Right cardiac atrium (tissue), 5 donors: ENCODE measurements around the gene CHGA. TPM values are rescaled to one million over a fixed set of nuclear protein-coding genes. Genes with fewer than 3 reads are reported as not detected.

ENCODE experiments used
- ATAC-seq, 2 donors: fragments of 200-7000 bp; cut with Tn5 transposase; one replicate each; pipeline versions ENCODE4 v1.8.0 to v1.9.1; 2020; ENCODE audit warnings: moderate library complexity in 2 of 2, mild to moderate bottlenecking in 1 of 2
- DNase-seq, 3 donors: peaks; one replicate each; pipeline ENCODE4 v3.0.0-alpha.2; 2020
- H3K27ac ChIP-seq: one replicate; pipeline ENCODE4 v1.5.1; 2013; ENCODE audit warnings: mild to moderate bottlenecking, low read length, control low read depth, moderate library complexity
- H3K27me3 ChIP-seq: one replicate; pipeline ENCODE4 v1.6.1; 2013; ENCODE audit not compliant: control insufficient read depth, insufficient read depth
- H3K4me1 ChIP-seq: one replicate; pipeline ENCODE4 v1.6.1; 2013; ENCODE audit warnings: low read length; ENCODE audit not compliant: control insufficient read depth, insufficient read depth
- H3K4me3 ChIP-seq: one replicate; pipeline ENCODE4 v1.5.1; 2013; ENCODE audit warnings: low read length, control low read depth
- H3K9me3 ChIP-seq: one replicate; pipeline ENCODE4 v1.6.1; 2013; ENCODE audit warnings: low read length; ENCODE audit not compliant: control insufficient read depth
- WGBS: extraction: QIAGEN DNeasy Blood & Tissue Kit; methylation state at CpG from one replicate; pipeline ENCODE4 v1.1.7; 2013; 5-methylcytosine and 5-hydroxymethylcytosine counted together
- intact Hi-C, 4 donors: fragments of 100-400 bp; cut with DNase I; formaldehyde crosslinking; loops; one replicate each; pipeline versions ENCODE4 v1.11.0 to v1.14.0; 2022 to 2023
- polyA plus RNA-seq: library from polyadenylated mRNA; stranded (reverse); fragments of 200-250 nt; gene quantifications from one replicate; pipeline ENCODE4 v1.2.3, GENCODE V29; 2013
- total RNA-seq, 4 donors: library from RNA; stranded (reverse); fragmentation: NEBNext Ultra II Directional; extraction: Animal tissue kit (Norgen Biotek cat#: 25700); gene quantifications; one replicate each; pipeline ENCODE4 v1.2.1, GENCODE V29; 2021
- donor health status: healthy with polysubstance abuse.
- donor health status: DM: no; HTN: yes; CAD: no.
- donor health status: DM: no; HTN: no; CAD: no.
- donor health status: DM: no; HTN: yes; CAD: no; lungs with severe emphysema.
- donor health status: DM: yes; HTN: yes; CAD: no.

Gene CHGA
- total and polyA plus RNA-seq, 5 donors, result 0.16 TPM; not detected in 4

- WGBS, result 68% methylated on average over 14 of the region's 14 CpGs
- Histone ChIP-seq H3K4me3 (no peak overlapping the region), H3K9me3 (no peaks in the 10 kb centered on the region), H3K27me3 (no peaks in the 10 kb centered on the region), H3K4me1 (peaks cover 3% of the 10 kb centered on the region), H3K27ac (peak overlapping the region; percentile 63)
- peak in 1 of 2 donors; percentile 4 for ATAC-seq
- intact Hi-C loops, result loop anchor here in 1 of 4 donors (10.0 kb wide), 1 partner anchor 151 kb away; the partner anchor contains the start of gene ITPK1
- DNase-seq, result peak; percentile 10 to 68 (median 55)
These were observed 40.6 kb downstream of the CHGA start for GRCh38 chr14:92963301-92964123.

GRCh38 chr14:92964124-92965109, 41.5 kb downstream of the CHGA start:
- Histone ChIP-seq H3K27ac (peak overlapping the region; percentile 63), H3K4me3 (no peak overlapping the region), H3K9me3 (no peaks in the 10 kb centered on the region), H3K4me1 (peaks cover 3% of the 10 kb centered on the region), H3K27me3 (no peaks in the 10 kb centered on the region)
- intact Hi-C loops, result loop anchor here in 2 of 4 donors (5.0 to 10.0 kb wide), 2 partner anchors 148 to 150 kb away; partner anchors contain the start of gene ITPK1 (in 1 of the 2)
- DNase-seq, result peak; percentile 11 to 56 (median 38)
- 74% methylated on average over 12 of the region's 12 CpGs for WGBS
- ATAC-seq, result peak in 1 of 2 donors; percentile 17

GRCh38 chr14:92965281-92965680, 42.3 kb downstream of the CHGA start:
- WGBS, result 84% methylated on average over 1 of the region's 1 CpG
- Histone ChIP-seq H3K9me3 (no peaks in the 10 kb centered on the region), H3K4me1 (peaks cover 8% of the 10 kb centered on the region), H3K4me3 (no peak overlapping the region), H3K27ac (no peak overlapping the region), H3K27me3 (no peaks in the 10 kb centered on the region)
- no peak for DNase-seq
- ATAC-seq, result no peak
- intact Hi-C loops, result loop anchor here in 2 of 4 donors (5.0 to 10.0 kb wide), 2 partner anchors 147 to 150 kb away; partner anchors contain the start of gene ITPK1 (in 1 of the 2)

- no peak overlapping the region for H3K27ac ChIP-seq
- no peaks in the 10 kb centered on the region for H3K27me3 ChIP-seq
- intact Hi-C loops, result loop anchor here in 2 of 4 donors (5.0 to 10.0 kb wide), 2 partner anchors 145 to 147 kb away; partner anchors contain the start of gene ITPK1 (in 1 of the 2)
- no peak overlapping the region for H3K4me3 ChIP-seq
- DNase-seq, result no peak
- peaks cover 8% of the 10 kb centered on the region for H3K4me1 ChIP-seq
- no peak for ATAC-seq
- no peaks in the 10 kb centered on the region for H3K9me3 ChIP-seq
- 88% methylated on average over 2 of the region's 2 CpGs for WGBS
These were observed 44.5 kb downstream of the CHGA start for GRCh38 chr14:92967346-92967926.

- ATAC-seq (no peak), DNase-seq (no peak)
- Histone ChIP-seq H3K4me3 (no peak overlapping the region), H3K27ac (no peak overlapping the region), H3K9me3 (no peaks in the 10 kb centered on the region), H3K4me1 (peaks cover 8% of the 10 kb centered on the region), H3K27me3 (no peaks in the 10 kb centered on the region)
- 90% methylated on average over 14 of the region's 14 CpGs for WGBS
- intact Hi-C loops, result loop anchor here in 2 of 4 donors (5.0 to 10.0 kb wide), 2 partner anchors 144 to 146 kb away; partner anchors contain the start of gene ITPK1 (in 1 of the 2)
These were observed 45.5 kb downstream of the CHGA start for GRCh38 chr14:92968291-92969020.

GRCh38 chr14:92969430-92969829, 46.5 kb downstream of the CHGA start:
- Histone ChIP-seq H3K27ac (peak overlapping the region; percentile 68), H3K4me1 (peaks cover 8% of the 10 kb centered on the region), H3K27me3 (no peaks in the 10 kb centered on the region), H3K9me3 (no peaks in the 10 kb centered on the region), H3K4me3 (no peak overlapping the region)
- ATAC-seq (peak in 1 of 2 donors; percentile 2), DNase-seq (peak in 1 of 3 donors; percentile 51)
- intact Hi-C loops, result loop anchor here in 2 of 4 donors (5.0 to 10.0 kb wide), 2 partner anchors 143 to 145 kb away; partner anchors contain the start of gene ITPK1 (in 1 of the 2)
- WGBS, result 76% methylated on average over 10 of the region's 10 CpGs

GRCh38 chr14:92969871-92970270, 46.9 kb downstream of the CHGA start:
- no peaks in the 10 kb centered on the region for H3K27me3 ChIP-seq
- ATAC-seq, result no peak
- peaks cover 7% of the 10 kb centered on the region for H3K4me1 ChIP-seq
- no peaks in the 10 kb centered on the region for H3K9me3 ChIP-seq
- intact Hi-C loops, result loop anchor here in 3 of 4 donors (5.0 to 10.0 kb wide), 2 partner anchors 142 to 145 kb away; partner anchors contain the start of gene ITPK1 (in 1 of the 3)
- WGBS, result 74% methylated on average over 12 of the region's 12 CpGs
- peak overlapping the region; percentile 68 for H3K27ac ChIP-seq
- DNase-seq, result peak in 1 of 3 donors; percentile 54
- no peak overlapping the region for H3K4me3 ChIP-seq

GRCh38 chr14:92970271-92970670, 47.3 kb downstream of the CHGA start:
- no peaks in the 10 kb centered on the region for H3K27me3 ChIP-seq
- H3K9me3 ChIP-seq, result no peaks in the 10 kb centered on the region
- DNase-seq, result peak in 1 of 3 donors; percentile 29
- WGBS, result 88% methylated on average over 12 of the region's 12 CpGs
- no peak for ATAC-seq
- H3K4me1 ChIP-seq, result peaks cover 5% of the 10 kb centered on the region
- no peak overlapping the region for H3K4me3 ChIP-seq
- intact Hi-C loops, result loop anchor here in 1 of 4 donors (5.0 kb wide), 1 partner anchor 142 kb away; no protein-coding TSS in a partner anchor
- peak overlapping the region; percentile 68 for H3K27ac ChIP-seq

- Histone ChIP-seq H3K9me3 (no peaks in the 10 kb centered on the region), H3K4me1 (peaks cover 5% of the 10 kb centered on the region), H3K4me3 (no peak overlapping the region), H3K27ac (no peak overlapping the region), H3K27me3 (no peaks in the 10 kb centered on the region)
- peak in 1 of 3 donors; percentile 54 for DNase-seq
- intact Hi-C loops, result loop anchor here in 1 of 4 donors (5.0 kb wide), 1 partner anchor 141 kb away; no protein-coding TSS in a partner anchor
- no peak for ATAC-seq
- WGBS, result 94% methylated on average over 16 of the region's 16 CpGs
These were observed 48.7 kb downstream of the CHGA start for GRCh38 chr14:92971601-92972180.
